Liver (tissue), 9 donors: ENCODE results near the gene OGA. TPM values are rescaled to one million over a fixed set of nuclear protein-coding genes. Genes with fewer than 3 reads are reported as not detected.

ENCODE experiments used
- DNase-seq: peaks from one replicate; pipeline ENCODE4 v3.0.0-alpha.2; 2017; ENCODE audit warnings: low spot score
- H3K27ac ChIP-seq, 2 donors: one replicate each; pipeline ENCODE4 v1.7.0; 2013; ENCODE audit warnings: inconsistent platforms in 2 of 2, low read length in 2 of 2, control low read depth in 1 of 2, low read depth in 1 of 2, mild to moderate bottlenecking in 1 of 2
- H3K27me3 ChIP-seq, 4 donors: one replicate each; pipeline versions ENCODE4 v1.6.1 to v1.7.0; 2013; ENCODE audit warnings: low read length in 3 of 4, inconsistent platforms in 1 of 4, mild to moderate bottlenecking in 1 of 4, moderate library complexity in 1 of 4; ENCODE audit not compliant: control insufficient read depth in 4 of 4, insufficient read depth in 4 of 4
- H3K36me3 ChIP-seq, 4 donors: one replicate each; pipeline versions ENCODE4 v1.6.1 to v1.7.0; 2013; ENCODE audit warnings: low read length in 3 of 4, mild to moderate bottlenecking in 3 of 4, low read depth in 1 of 4, moderate library complexity in 1 of 4; ENCODE audit not compliant: control insufficient read depth in 4 of 4, insufficient read depth in 3 of 4
- H3K4me1 ChIP-seq, 4 donors: one replicate each; pipeline versions ENCODE4 v1.6.1 to v1.7.0; 2013; ENCODE audit warnings: low read length in 3 of 4, mild to moderate bottlenecking in 3 of 4, moderate library complexity in 1 of 4; ENCODE audit not compliant: control insufficient read depth in 4 of 4, insufficient read depth in 4 of 4
- H3K4me3 ChIP-seq, 3 donors: one replicate each; pipeline versions ENCODE4 v1.6.1 to v1.7.0; 2013; ENCODE audit warnings: low read length in 3 of 3, control low read depth in 1 of 3, low read depth in 1 of 3, mild to moderate bottlenecking in 1 of 3
- H3K9ac ChIP-seq, 2 donors: one replicate each; pipeline ENCODE4 v1.7.0; 2013; ENCODE audit warnings: low read length in 2 of 2, mild to moderate bottlenecking in 2 of 2, moderate library complexity in 2 of 2, control low read depth in 1 of 2, low read depth in 1 of 2
- H3K9me3 ChIP-seq, 4 donors: one replicate each; pipeline versions ENCODE4 v1.6.1 to v1.7.0; 2013; ENCODE audit warnings: low read length in 3 of 4; ENCODE audit not compliant: control insufficient read depth in 4 of 4
- CTCF ChIP-seq: fragments of 150-350 bp; IDR thresholded peaks from 2 replicates; pipeline ENCODE4 v1.5.1; 2017; ENCODE audit warnings: improper control_type of control experiment, low read depth, low read length; ENCODE audit not compliant: missing input control
- EGR1 ChIP-seq, 2 donors: IDR thresholded peaks; 2 replicates each; pipeline ENCODE4 v1.6.1; 2016 to 2018; ENCODE audit warnings: antibody characterized with exemption in 2 of 2, low read depth in 2 of 2
- FOXA1 ChIP-seq: IDR thresholded peaks from 2 replicates; pipeline ENCODE4 v1.6.1; 2016; ENCODE audit warnings: antibody characterized with exemption
- FOXA2 ChIP-seq: IDR thresholded peaks from 2 replicates; pipeline ENCODE4 v1.6.1; 2016; ENCODE audit warnings: antibody characterized with exemption
- GABPA ChIP-seq, 2 donors: IDR thresholded peaks in 1 of 2; conservative IDR thresholded peaks in 1 of 2; 2 replicates each; pipeline ENCODE4 v1.6.1; 2016; ENCODE audit warnings: antibody characterized with exemption in 2 of 2, mild to moderate bottlenecking in 1 of 2, moderate library complexity in 1 of 2
- HNF4A ChIP-seq, 2 donors: conservative IDR thresholded peaks; 2 replicates each; pipeline ENCODE4 v1.6.1; 2016; ENCODE audit warnings: antibody characterized with exemption in 2 of 2, mild to moderate bottlenecking in 2 of 2
- HNF4G ChIP-seq: IDR thresholded peaks from 2 replicates; pipeline ENCODE4 v1.6.1; 2016; ENCODE audit warnings: antibody characterized with exemption
- JUND ChIP-seq, 2 donors: IDR thresholded peaks; 2 replicates each; pipeline ENCODE4 v1.6.1; 2016; ENCODE audit warnings: antibody characterized with exemption in 2 of 2
- MAX ChIP-seq: IDR thresholded peaks from 2 replicates; pipeline ENCODE4 v1.6.1; 2016; ENCODE audit warnings: antibody characterized with exemption
- NR2F2 ChIP-seq: IDR thresholded peaks from 2 replicates; pipeline ENCODE4 v1.6.1; 2016; ENCODE audit warnings: antibody characterized with exemption
- RAD21 ChIP-seq, 2 donors: IDR thresholded peaks; 2 replicates each; pipeline ENCODE4 v1.6.1; 2016; ENCODE audit warnings: antibody characterized with exemption in 2 of 2, mild to moderate bottlenecking in 2 of 2
- RXRA ChIP-seq, 2 donors: IDR thresholded peaks; 2 replicates each; pipeline ENCODE4 v1.6.1; 2017 to 2018; ENCODE audit warnings: antibody characterized with exemption in 2 of 2, mild to moderate bottlenecking in 1 of 2
- SP1 ChIP-seq: IDR thresholded peaks from 2 replicates; pipeline ENCODE4 v1.6.1; 2018; ENCODE audit warnings: antibody characterized with exemption, mild to moderate bottlenecking
- TAF1 ChIP-seq: conservative IDR thresholded peaks from 2 replicates; pipeline ENCODE4 v1.6.1; 2016; ENCODE audit warnings: antibody characterized with exemption, mild to moderate bottlenecking
- YY1 ChIP-seq: IDR thresholded peaks from 2 replicates; pipeline ENCODE4 v1.6.1; 2016; ENCODE audit warnings: antibody characterized with exemption, mild to moderate bottlenecking
- WGBS: extraction: QIAGEN DNeasy Blood & Tissue Kit; methylation state at CpG from one replicate; pipeline ENCODE4 v1.1.7; 2013; 5-methylcytosine and 5-hydroxymethylcytosine counted together
- polyA plus RNA-seq, 2 donors: library from polyadenylated mRNA; stranded (reverse) in 1 of 2; unstranded in 1 of 2; fragments of 200-250 nt in 1 of 2; fragments of >200 nt in 1 of 2; fragmentation: Nextera tagmentation in 1 of 2; extraction: Ambion mirVana in 1 of 2; gene quantifications; one replicate each; pipeline versions ENCODE4 v1.2.1 to v1.2.3, GENCODE V29; 2013 to 2015
- total RNA-seq, 2 donors: library from RNA; depleted of rRNA; stranded (reverse); fragments of >200 nt; gene quantifications; one replicate each; pipeline ENCODE4 v1.2.3, GENCODE V29; 2014
- TF ChIP-seq, protein P1 (sequence below): IDR thresholded peaks from 2 replicates; pipeline ENCODE4 v1.6.1; 2016; ENCODE audit warnings: antibody characterized with exemption
- TF ChIP-seq, protein P2 (sequence below): IDR thresholded peaks from 2 replicates; pipeline ENCODE4 v1.6.1; 2016; ENCODE audit warnings: antibody characterized with exemption
- TF ChIP-seq, protein P3 (sequence below): IDR thresholded peaks from 2 replicates; pipeline ENCODE4 v1.6.1; 2016; ENCODE audit warnings: antibody characterized with exemption, mild to moderate bottlenecking
- donor health status: healthy.
- donor health status: healthy.
- donor health status: healthy.
- donor health status: healthy.
- donor health status: healthy.

Gene OGA
- total and polyA plus RNA-seq, 4 donors = 18.0 to 64.3 (median 41.4) TPM

- no peak for DNase-seq
- Histone ChIP-seq H3K9ac (no peak overlapping the region), H3K27me3 (no peaks in the 10 kb centered on the region), H3K9me3 (no peaks in the 10 kb centered on the region), H3K27ac (no peak overlapping the region), H3K4me1 (peaks cover 4 to 33% (median 20%) of the 10 kb centered on the region in 4 donors), H3K4me3 (no peak overlapping the region), H3K36me3 (peaks cover 0 to 37% (median 32%) of the 10 kb centered on the region in 4 donors)
- TF ChIP-seq RAD21 (IDR thresholded peaks at IDR 0.05) (no peak), TAF1 (no peak), CTCF (no peak), EGR1 (IDR thresholded peaks at IDR 0.05; ENCODE audit: low read depth in 2 of 2) (no peak), GABPA (IDR thresholded peaks at IDR 0.05 in 1 of 2, conservative IDR thresholded peaks at IDR 0.05 in 1 of 2) (no peak), JUND (IDR thresholded peaks at IDR 0.05) (no peak), HNF4A (conservative IDR thresholded peaks at IDR 0.05) (no peak), RXRA (IDR thresholded peaks at IDR 0.05) (no peak), HNF4G (no peak)
- TF ChIP-seq, protein P1, sequence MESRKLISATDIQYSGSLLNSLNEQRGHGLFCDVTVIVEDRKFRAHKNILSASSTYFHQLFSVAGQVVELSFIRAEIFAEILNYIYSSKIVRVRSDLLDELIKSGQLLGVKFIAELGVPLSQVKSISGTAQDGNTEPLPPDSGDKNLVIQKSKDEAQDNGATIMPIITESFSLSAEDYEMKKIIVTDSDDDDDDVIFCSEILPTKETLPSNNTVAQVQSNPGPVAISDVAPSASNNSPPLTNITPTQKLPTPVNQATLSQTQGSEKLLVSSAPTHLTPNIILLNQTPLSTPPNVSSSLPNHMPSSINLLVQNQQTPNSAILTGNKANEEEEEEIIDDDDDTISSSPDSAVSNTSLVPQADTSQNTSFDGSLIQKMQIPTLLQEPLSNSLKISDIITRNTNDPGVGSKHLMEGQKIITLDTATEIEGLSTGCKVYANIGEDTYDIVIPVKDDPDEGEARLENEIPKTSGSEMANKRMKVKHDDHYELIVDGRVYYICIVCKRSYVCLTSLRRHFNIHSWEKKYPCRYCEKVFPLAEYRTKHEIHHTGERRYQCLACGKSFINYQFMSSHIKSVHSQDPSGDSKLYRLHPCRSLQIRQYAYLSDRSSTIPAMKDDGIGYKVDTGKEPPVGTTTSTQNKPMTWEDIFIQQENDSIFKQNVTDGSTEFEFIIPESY = no peak
- TF ChIP-seq, protein P2, sequence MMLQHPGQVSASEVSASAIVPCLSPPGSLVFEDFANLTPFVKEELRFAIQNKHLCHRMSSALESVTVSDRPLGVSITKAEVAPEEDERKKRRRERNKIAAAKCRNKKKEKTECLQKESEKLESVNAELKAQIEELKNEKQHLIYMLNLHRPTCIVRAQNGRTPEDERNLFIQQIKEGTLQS = no peak
- 91% methylated on average over 2 of the region's 2 CpGs for WGBS
These were observed 33.7 kb downstream of the OGA start for GRCh38 chr10:101784558-101784957.

DNA sequence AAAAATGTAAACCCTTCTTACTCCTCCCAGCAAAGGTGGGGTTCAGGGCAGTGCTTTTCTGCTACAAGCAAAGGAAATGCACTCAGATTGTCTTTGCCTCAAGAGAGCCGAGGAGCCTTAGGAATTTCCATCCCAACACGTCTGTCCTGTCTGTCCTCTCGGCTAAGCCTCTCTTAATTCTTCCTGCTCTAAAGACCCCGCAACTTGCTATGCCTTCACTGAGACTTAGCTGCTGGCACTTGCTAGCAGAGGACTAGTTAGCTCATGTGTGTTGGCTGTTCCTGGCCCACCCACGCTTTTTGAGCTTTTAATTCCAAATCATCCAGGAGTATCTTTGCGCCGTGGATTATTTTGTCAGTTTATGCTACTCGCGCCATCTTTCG is 34.5 kb downstream of the OGA start:
- 74% methylated on average over 10 of the region's 10 CpGs for WGBS
- Histone ChIP-seq H3K4me3 (peak overlapping the region in 1 of 3 donors; percentile 77), H3K27ac (peak overlapping the region in 1 of 2 donors; percentile 15), H3K4me1 (peaks cover 10 to 41% (median 28%) of the 10 kb centered on the region in 4 donors), H3K9ac (no peak overlapping the region), H3K9me3 (no peaks in the 10 kb centered on the region), H3K27me3 (no peaks in the 10 kb centered on the region), H3K36me3 (peaks cover 0 to 30% (median 25%) of the 10 kb centered on the region in 4 donors)
- DNase-seq = no peak
- TF ChIP-seq, protein P2 = no peak
- TF ChIP-seq RAD21 (IDR thresholded peaks at IDR 0.05) (no peak), JUND (IDR thresholded peaks at IDR 0.05) (no peak), EGR1 (IDR thresholded peaks at IDR 0.05; ENCODE audit: low read depth in 2 of 2) (no peak), NR2F2 (no peak), HNF4A (conservative IDR thresholded peaks at IDR 0.05) (no peak), SP1 (no peak), YY1 (no peak), HNF4G (no peak), GABPA (IDR thresholded peaks at IDR 0.05 in 1 of 2, conservative IDR thresholded peaks at IDR 0.05 in 1 of 2) (no peak), TAF1 (no peak), CTCF (no peak), FOXA2 (no peak), MAX (no peak), RXRA (IDR thresholded peaks at IDR 0.05) (no peak), FOXA1 (no peak)
- TF ChIP-seq, protein P1 = no peak
- TF ChIP-seq, protein P3, sequence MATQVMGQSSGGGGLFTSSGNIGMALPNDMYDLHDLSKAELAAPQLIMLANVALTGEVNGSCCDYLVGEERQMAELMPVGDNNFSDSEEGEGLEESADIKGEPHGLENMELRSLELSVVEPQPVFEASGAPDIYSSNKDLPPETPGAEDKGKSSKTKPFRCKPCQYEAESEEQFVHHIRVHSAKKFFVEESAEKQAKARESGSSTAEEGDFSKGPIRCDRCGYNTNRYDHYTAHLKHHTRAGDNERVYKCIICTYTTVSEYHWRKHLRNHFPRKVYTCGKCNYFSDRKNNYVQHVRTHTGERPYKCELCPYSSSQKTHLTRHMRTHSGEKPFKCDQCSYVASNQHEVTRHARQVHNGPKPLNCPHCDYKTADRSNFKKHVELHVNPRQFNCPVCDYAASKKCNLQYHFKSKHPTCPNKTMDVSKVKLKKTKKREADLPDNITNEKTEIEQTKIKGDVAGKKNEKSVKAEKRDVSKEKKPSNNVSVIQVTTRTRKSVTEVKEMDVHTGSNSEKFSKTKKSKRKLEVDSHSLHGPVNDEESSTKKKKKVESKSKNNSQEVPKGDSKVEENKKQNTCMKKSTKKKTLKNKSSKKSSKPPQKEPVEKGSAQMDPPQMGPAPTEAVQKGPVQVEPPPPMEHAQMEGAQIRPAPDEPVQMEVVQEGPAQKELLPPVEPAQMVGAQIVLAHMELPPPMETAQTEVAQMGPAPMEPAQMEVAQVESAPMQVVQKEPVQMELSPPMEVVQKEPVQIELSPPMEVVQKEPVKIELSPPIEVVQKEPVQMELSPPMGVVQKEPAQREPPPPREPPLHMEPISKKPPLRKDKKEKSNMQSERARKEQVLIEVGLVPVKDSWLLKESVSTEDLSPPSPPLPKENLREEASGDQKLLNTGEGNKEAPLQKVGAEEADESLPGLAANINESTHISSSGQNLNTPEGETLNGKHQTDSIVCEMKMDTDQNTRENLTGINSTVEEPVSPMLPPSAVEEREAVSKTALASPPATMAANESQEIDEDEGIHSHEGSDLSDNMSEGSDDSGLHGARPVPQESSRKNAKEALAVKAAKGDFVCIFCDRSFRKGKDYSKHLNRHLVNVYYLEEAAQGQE = no peak
